NCI-H146 treated with DMSO at 0.1 percent for 48 hours (cell line): ENCODE results near the gene DCC.

Experiments used
- DNase-seq: peaks from one replicate; lab custom pipeline; 2025; ENCODE audit not compliant: unreplicated experiment; lab: John Stamatoyannopoulos, UW

Gene DCC, protein sequence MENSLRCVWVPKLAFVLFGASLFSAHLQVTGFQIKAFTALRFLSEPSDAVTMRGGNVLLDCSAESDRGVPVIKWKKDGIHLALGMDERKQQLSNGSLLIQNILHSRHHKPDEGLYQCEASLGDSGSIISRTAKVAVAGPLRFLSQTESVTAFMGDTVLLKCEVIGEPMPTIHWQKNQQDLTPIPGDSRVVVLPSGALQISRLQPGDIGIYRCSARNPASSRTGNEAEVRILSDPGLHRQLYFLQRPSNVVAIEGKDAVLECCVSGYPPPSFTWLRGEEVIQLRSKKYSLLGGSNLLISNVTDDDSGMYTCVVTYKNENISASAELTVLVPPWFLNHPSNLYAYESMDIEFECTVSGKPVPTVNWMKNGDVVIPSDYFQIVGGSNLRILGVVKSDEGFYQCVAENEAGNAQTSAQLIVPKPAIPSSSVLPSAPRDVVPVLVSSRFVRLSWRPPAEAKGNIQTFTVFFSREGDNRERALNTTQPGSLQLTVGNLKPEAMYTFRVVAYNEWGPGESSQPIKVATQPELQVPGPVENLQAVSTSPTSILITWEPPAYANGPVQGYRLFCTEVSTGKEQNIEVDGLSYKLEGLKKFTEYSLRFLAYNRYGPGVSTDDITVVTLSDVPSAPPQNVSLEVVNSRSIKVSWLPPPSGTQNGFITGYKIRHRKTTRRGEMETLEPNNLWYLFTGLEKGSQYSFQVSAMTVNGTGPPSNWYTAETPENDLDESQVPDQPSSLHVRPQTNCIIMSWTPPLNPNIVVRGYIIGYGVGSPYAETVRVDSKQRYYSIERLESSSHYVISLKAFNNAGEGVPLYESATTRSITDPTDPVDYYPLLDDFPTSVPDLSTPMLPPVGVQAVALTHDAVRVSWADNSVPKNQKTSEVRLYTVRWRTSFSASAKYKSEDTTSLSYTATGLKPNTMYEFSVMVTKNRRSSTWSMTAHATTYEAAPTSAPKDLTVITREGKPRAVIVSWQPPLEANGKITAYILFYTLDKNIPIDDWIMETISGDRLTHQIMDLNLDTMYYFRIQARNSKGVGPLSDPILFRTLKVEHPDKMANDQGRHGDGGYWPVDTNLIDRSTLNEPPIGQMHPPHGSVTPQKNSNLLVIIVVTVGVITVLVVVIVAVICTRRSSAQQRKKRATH (N-terminal part only)

DNA sequence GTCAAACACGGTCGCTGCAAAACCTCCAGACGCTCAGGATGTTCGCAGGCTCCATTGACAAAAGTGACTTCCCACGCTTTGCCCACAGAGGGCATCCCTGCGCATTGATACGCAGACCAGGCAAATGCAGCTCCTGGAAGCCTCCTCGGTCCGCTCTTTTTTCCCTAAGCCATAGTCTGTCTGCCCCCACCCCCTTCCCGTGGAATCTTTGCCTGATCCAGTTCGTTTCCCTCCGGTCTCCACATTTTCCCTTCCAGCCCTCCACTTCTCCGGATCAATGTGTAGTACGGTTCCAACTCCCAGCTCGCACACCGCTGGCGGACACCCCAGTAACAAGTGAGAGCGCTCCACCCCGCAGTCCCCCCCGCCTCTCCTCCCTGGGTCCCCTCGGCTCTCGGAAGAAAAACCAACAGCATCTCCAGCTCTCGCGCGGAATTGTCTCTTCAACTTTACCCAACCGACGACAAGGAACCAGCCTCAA is at the start of gene DCC:
Gene DCC, plus strand, starts transcription at position 307 of the 481 bp plus-strand sequence. CDS start 591 bp downstream, outside the sequence.
- DNase-seq: peak; percentile 85

DNA sequence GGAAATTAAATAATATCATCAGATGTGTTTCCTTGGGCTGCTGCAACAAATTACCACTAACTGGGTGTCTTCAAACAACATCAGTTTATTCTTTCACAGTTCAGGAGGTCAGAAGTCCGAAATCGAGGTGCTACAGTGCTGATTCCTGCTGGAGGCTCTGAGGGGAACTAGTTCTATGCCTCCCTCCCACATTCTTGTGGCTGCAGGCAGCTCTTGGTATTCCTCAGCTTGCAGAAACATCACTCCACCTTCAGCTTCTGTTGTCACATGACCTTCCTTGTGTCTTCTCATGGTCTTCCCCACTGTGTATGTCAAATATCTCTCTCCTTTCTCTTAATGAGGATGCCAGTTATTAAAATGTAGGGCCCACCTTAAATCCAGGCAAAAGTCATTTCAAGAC is 29.3 kb upstream of the DCC start:
- no peak for DNase-seq

DNA sequence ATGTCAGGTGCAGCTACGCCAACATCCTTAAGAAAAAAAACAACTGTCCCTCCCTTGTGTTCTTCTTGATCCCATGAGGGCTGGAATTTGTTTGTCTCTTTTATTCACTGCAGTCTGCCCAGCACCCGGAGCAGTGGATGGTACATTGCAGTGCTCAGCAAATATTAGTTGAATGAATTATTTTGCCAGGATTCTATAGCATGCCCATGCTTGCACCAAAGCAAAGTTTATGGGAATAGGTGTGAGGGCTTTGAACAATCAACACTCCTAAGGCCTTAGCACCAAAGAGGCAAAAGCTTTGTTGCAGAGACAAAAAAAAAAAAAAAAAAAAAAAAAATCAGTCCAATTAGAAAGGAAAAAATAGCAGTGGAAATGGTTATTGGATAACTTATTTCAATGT is 28.7 kb upstream of the DCC start:
- no peak for DNase-seq

DNA sequence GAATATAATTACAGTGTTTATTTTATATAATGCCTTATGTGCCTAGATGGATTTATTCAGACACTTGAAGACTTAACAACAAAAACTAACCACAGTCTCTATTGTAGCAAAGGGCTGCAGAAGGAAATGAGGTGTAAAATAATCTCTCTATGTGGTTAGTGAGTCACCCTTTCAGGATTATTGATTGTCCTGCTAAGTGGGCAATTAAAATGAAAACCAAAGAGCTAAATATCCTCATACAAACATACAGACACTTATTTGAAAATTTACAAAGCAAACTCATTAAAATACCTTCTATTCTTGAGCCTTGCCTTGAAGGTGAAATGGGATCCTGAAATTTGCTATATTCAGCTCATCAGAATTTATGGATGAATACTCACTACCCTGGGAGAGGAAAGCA is 27.7 kb upstream of the DCC start:
- DNase-seq: peak; percentile 100

DNA sequence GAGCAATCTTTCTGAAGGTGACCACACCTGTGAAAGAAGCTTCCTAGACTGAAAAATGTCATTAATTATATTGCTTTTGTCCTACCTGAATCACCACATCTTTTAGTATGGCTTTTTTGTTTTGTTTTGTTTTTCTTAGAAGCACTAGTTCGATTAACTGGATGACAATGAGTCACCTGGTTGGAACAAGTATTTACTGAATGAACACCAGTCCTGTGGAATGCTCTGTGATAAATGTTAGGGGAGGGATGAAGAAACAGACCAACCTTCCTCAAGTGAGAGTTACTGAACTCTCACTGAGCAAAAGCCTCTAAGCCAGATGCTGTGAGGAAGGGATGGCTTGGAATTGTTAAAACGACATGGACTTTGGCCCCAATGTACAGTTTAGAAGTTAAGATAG is 26.8 kb upstream of the DCC start:
- no peak for DNase-seq

DNA sequence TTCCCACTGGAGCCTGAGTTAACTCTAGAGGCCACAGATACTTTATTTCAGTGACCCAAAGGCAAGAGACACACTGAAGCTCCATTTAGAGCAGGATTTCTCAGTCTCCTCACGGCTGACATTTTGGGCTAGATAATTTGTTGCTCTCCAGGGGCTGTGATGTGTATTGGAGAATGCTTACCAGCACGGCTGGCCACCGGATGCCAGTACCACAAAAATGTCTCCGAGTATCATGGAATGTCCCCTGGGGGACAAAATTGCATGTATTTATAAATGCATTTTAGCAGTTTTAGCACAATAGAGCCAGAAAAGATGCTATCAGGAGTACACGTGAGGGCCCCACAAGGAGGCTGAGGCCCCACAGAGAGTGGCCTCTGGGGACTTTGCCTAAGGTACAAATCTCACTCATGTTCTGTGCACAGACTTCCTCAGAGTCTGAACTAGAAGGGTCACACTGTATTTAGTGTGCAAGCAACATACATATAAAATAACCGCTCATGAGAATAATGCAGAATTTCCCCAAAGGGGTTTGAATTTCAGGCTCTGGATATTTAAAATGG is 20.5 kb upstream of the DCC start:
- DNase-seq: no peak

DNA sequence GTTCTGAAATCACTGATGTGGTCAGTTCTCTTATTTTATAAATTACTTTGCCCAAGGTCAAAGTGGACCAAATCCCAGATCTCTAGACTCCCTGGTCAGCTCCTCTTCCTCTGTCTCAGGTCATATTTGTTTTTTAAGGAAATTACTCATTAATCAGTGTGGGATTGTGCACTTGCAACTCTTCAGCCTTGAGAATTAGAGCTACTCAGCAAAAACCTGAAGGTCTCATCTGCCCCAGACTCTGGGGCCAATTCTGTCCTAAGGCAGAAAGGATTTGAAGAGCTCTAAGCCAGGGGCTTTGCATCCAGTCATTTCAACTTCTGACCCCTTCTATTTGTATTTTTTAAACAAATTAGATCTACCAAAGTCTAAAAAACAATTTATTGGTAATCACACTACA is 17.7 kb upstream of the DCC start:
- no peak for DNase-seq

DNA sequence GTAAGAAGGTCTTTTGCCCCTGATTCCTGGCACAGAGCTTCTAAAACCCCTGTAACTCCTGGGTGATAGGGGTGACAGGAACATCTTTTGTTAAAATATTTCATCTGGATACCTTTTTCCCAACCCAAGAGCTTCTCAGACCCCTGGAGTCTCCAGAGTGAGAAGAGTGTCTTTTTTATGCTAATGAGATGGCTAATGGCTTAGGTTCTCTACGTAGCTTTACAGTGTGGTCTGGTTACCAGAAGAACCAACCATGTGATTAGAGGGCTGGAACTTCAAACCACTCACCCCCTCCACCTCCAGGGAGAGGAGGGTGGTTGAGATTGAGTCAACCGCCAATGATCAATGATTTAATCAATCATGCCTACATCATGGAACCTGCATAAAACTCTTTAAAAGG is 16.2 kb upstream of the DCC start:
- no peak for DNase-seq

DNA sequence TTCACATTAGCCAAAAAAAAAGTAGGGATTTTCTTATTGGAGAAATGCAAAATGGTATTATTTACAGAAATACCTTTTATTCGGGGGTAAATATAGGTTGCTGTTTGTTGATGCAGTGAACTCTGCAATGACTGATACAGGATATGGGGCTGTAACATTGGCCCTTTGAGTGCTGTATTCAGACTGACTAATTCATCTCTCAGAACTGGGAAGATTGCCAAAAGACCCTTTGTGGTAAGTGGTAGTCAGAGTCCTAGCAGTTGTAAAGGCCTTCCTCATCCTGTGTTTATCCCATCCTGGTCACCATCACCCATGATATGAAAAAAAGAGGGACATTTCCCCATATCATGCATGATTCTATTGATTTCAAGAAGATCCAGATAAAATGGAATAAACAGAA is 14.0 kb upstream of the DCC start:
- no peak for DNase-seq

DNA sequence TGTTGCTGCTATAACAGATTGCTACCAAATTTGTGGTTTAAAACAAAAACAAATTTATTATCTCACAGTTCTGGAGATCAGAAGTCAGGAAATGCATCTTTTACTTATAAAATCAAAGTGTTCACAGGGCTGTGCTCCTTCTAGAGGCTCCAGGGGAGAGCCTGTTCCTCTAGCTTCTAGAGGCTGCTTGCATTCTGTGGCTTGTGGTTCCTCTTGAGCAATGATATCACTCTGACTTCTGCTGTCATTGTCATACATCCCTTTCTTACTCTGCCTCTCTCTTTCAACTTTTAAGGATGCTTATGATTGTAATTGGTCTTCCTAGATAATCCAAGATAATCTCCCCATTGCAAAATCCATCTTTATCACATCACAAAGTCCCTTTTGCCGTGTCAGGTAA is 6.1 kb upstream of the DCC start:
- DNase-seq: no peak

DNA sequence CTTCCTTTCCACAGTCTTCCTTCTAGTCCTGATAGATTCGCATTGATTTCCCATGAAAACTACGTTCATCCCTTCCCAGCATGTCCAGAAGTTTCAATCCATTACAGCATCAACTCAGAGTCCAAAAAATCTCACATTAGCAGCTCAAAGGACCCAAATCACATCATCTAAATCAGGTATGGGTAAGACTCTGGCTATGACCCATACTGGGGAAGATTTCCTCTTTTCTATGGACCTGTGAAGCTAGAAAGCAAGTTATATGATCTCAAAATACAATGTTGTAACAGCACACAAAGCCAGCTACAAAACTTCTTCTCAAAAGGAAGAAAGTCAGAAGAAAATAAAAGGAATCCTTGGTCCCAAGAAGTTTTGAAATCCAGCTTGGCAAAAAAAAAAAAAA is 5.7 kb upstream of the DCC start:
- no peak for DNase-seq

DNA sequence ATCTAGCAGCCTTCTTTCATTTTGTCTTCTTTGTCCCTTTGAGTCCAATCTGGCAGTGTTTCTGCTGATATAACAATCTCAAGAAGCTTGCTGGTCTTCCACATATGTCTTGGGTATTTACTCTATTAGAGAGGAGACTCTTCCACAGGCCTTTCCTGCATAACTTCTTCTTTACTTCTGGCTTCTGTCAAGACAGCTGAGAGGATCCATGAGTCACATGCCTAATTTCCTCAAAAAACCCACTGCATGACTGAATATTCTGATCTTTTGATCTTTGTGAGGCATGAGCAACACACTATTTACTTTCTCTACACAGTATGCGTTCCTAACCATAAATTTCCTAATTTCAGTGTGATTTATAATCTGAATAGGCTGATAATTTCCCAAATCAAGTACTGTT is 5.1 kb upstream of the DCC start:
- no peak for DNase-seq

DNA sequence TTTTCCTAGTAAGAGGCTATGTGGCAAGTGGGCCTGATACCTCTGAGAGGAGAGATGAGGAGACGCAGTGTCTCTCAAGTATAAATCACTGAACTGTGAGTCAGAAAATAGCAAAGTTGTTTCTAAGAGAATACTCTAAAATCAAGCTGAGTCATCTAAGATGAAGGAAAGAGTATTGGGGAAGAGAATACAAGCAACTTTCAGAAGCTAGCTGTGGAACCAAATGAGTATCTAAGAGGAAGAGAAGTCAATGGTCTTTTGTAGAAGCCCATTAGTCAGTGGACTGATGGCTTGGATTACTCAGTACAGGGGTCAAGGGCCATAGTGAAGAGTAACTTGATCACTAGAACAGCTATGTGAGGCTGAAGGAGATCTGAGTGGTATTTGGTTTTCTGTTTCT is 2.7 kb upstream of the DCC start:
- no peak for DNase-seq

DNA sequence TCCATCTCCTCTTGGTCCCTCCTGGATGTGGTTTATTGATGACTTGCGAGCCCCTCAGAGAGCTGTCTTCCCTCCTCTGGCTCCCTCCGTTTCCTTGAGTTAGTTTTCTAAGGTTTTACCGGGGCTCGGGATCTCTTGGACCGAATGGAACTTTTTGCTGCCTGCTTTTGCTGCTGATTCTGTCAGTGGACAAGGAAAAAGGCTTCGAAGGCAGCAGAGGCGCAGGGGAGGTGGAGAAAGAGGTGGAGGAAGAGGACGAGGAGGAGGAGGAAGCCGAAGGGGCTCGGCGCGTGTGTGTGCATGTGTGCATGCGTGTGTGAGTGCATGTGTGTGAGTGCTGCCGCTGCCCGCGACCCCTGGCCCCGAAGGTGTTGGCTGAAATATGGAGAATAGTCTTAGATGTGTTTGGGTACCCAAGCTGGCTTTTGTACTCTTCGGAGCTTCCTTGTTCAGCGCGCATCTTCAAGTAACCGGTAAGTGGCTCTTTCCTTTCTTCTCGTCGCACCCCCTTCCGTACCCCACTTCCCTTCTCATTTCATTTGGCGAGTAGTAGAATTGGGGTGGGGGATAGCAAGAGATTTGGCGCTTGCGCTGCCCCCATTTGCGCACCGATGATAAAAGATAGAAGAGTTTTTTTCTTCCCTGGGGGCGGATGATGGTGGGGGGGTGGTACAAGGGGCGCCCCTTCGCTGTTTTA is 557 bp downstream of the DCC start:
- DNase-seq: no peak

DNA sequence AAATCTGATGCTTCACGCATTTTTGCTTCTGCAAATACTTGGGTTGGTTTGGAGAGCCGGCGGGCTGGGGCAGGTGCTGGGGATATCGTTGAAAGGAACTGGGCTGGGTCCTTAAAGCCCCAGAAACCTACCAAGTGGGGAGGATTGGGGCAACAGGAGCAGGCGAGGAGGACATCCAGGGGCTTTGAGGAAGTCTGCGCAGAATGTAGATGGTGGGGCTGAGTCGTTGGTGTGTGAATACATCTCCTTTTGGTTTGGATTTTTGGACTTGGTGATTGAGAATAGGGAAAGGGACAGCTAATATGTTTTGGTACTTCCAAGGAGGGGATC is 1.1 kb downstream of the DCC start:
- no peak for DNase-seq

DNA sequence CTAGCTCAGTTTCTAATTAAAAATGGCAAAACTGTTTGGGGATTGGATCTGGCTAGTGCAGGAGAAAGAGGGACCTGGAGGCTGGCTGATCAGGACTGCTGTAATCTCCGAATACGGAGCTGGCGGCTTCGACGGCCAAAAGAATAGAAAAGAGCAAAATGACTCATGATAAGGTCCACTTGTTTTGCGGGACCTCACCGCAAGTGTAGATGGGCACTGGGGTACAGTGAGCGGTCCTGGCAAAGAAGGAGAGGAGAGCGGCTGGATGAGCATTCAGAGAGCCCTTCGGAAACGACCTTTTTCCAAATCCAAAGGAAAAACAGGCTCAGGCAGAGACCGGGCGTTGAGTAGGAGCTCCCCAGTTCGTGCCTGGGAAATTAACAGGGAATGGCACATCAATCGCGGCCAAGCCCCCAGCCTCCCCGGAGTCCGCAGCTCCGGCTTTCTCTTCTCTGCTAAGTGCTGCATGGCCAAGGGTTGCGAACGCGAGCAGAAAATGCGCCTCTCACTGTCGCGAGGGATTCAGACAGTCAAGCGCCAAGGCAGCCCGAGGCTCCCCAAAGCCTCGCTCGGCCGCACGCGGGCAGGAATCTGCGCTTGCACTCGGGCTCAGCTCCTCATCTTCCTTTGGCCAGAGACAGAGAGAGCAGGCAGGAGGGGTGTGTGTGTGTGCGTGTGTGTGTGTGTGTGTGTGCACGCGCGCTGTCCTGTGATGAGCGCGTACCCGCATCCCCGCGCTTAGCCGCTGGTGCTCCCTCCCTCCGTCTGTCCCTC is 1.8 kb downstream of the DCC start:
- no peak for DNase-seq

DNA sequence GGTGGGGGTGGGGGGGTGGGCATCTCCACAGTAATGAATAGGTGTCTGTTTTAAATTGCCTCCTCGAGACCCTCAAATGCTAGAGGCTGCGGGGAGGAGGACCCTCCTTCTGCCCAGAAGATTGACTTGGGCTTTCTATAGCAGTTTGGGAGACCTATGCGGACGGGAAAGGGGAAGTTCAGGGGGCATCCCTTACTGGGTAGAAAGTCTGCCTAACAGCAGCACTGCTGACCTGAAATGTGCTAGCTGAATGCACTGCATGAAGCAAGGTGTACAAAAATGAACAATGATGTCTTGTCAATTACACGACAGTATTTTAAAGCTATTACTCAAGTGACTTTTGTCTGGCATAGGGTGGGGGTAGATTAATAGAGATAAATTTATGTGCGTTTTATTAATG is 2.5 kb downstream of the DCC start:
- no peak for DNase-seq

DNA sequence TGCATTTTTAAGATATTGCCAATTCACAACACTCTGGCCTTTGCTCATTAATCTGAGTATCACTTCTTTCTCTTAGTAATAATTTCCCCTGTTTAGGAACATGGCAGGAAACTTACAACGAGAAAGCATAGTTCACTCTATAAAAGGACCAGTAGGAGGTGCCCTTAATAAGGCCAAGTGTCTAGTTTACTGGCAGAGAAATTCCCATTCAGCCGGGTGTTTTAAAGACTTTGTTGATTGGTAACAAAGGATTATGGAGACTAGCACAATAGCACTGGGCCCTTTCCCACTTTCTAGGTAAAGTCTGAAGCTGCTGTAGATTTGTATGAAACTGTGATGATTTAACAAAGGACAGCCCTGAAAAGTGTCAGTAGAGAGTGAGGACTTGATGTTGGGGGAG is 3.1 kb downstream of the DCC start:
- peak; percentile 62 for DNase-seq

DNA sequence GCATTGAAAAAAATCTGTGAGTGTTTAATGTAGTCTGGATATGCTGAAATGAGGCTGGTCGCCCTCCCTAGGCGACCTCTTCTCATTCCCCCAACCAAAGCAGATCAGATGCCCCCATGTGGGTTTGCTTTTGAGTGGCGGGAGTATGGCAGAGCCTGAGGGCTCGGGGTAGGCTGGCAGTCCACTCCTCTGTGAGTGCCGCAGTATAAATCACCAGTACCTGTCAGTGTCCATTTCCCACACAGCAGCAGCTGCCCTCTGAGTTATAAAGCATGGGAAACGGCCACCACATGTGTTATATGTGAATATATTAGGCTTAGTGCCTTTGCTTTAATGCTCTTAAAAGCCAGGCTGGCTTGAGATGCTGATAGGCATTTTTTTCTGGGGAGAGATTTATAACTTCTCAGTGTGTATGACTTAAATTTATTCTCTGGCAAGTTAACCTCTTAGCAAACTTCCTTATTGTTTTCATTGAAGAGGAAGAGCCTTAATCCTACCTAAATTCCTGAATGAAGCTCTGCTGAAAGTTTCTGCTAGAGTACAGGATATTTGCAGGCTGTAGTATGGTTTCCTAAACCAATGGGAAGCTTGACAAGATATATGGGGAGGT is 3.8 kb downstream of the DCC start:
- no peak for DNase-seq

DNA sequence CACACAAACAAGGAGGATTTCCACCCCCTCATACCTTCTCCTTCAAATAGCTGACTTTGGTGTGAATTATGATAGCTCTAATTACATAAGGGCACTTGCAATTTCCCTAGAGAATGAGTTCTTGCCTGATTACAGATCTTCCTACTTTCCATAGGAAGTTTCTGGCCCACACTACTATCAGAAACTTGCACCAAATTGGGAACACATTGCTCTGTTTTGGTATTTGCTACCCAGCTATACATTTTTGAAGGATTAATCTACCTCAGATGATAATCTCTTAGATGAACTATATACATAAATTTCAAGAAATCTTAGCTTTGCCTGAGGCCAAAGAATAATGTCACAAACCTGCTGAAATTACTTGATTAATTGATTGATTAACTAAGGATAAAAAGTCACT is 4.9 kb downstream of the DCC start:
- no peak for DNase-seq
